Nephron (organoid): ENCODE measurements around the gene SP110.

Experiments
- H3K27ac Mint-ChIP-seq, 3 experiments: 2 replicates each; pipeline ENCODE4 v1.8.0; 2020; ENCODE audit warnings: mixed read lengths in 3 of 3, mild to moderate bottlenecking in 2 of 3, moderate library complexity in 1 of 3
- H3K27me3 Mint-ChIP-seq: 2 replicates; pipeline ENCODE4 v1.8.0; 2021; ENCODE audit warnings: low read depth, mild to moderate bottlenecking, moderate library complexity, mixed read lengths
- H3K36me3 Mint-ChIP-seq: 2 replicates; pipeline ENCODE4 v1.8.0; 2020; ENCODE audit warnings: low read depth, mixed read lengths
- H3K4me1 Mint-ChIP-seq: 2 replicates; pipeline ENCODE4 v1.8.0; 2020; ENCODE audit warnings: mixed read lengths
- H3K4me3 Mint-ChIP-seq, 3 experiments: 2 replicates each; pipeline ENCODE4 v1.8.0; 2020; ENCODE audit warnings: mild to moderate bottlenecking in 3 of 3, mixed read lengths in 3 of 3, moderate library complexity in 2 of 3
- H3K9me3 Mint-ChIP-seq: 2 replicates; pipeline ENCODE4 v1.8.0; 2020; ENCODE audit warnings: mixed read lengths
- CTCF ChIP-seq, 3 experiments: fragments of 200-600 bp; sonication (generic); IDR thresholded peaks; one replicate each; pipeline ENCODE4 v1.5.0; 2021; ENCODE audit warnings: antibody characterized with exemption in 3 of 3; ENCODE audit not compliant: unreplicated experiment in 3 of 3

Gene SP110

GRCh38 chr2:230160112-230160660 lies 59.6 kb downstream of the SP110 start:
- Mint-ChIP-seq H3K4me3 (no peak overlapping the region), H3K4me1 (peaks cover 10% of the 10 kb centered on the region), H3K9me3 (peaks cover 3% of the 10 kb centered on the region), H3K27me3 (no peaks in the 10 kb centered on the region), H3K27ac (peak overlapping the region in 1 of 3 experiments; percentile 10), H3K36me3 (no peaks in the 10 kb centered on the region)
- TF ChIP-seq CTCF (IDR thresholded peaks at IDR 0.05; ENCODE audit: unreplicated experiment in 3 of 3) = peak; percentile 60 to 67 (median 64)

GRCh38 chr2:230158468-230158867 lies 61.3 kb downstream of the SP110 start:
- no peak overlapping the region for H3K27ac Mint-ChIP-seq
- H3K9me3 Mint-ChIP-seq = peaks cover 3% of the 10 kb centered on the region
- no peaks in the 10 kb centered on the region for H3K36me3 Mint-ChIP-seq
- H3K4me3 Mint-ChIP-seq = no peak overlapping the region
- no peaks in the 10 kb centered on the region for H3K27me3 Mint-ChIP-seq
- peaks cover 10% of the 10 kb centered on the region for H3K4me1 Mint-ChIP-seq
- no peak for TF ChIP-seq CTCF (IDR thresholded peaks at IDR 0.05; ENCODE audit: unreplicated experiment in 3 of 3)

GRCh38 chr2:230156782-230157699 lies 62.7 kb downstream of the SP110 start:
- no peak for TF ChIP-seq CTCF (IDR thresholded peaks at IDR 0.05; ENCODE audit: unreplicated experiment in 3 of 3)
- peak overlapping the region; percentile 21 to 75 (median 38) for H3K27ac Mint-ChIP-seq
- H3K9me3 Mint-ChIP-seq = peaks cover 11% of the 10 kb centered on the region
- H3K27me3 Mint-ChIP-seq = no peaks in the 10 kb centered on the region
- H3K4me3 Mint-ChIP-seq = no peak overlapping the region
- H3K36me3 Mint-ChIP-seq = no peaks in the 10 kb centered on the region
- H3K4me1 Mint-ChIP-seq = peaks cover 10% of the 10 kb centered on the region

GRCh38 chr2:230155359-230155758 lies 64.4 kb downstream of the SP110 start:
- H3K9me3 Mint-ChIP-seq = peaks cover 14% of the 10 kb centered on the region

GRCh38 chr2:230153390-230153976 lies 66.3 kb downstream of the SP110 start:
- Mint-ChIP-seq H3K4me1 (peaks cover 6% of the 10 kb centered on the region), H3K27ac (peak overlapping the region; percentile 29 to 67 (median 31))

More at GRCh38 chr2:230155359-230155758, 64.4 kb downstream of the SP110 start:
- Mint-ChIP-seq H3K27ac (no peak overlapping the region), H3K27me3 (no peaks in the 10 kb centered on the region), H3K4me1 (peaks cover 10% of the 10 kb centered on the region), H3K4me3 (no peak overlapping the region), H3K36me3 (no peaks in the 10 kb centered on the region)
- no peak for TF ChIP-seq CTCF (IDR thresholded peaks at IDR 0.05; ENCODE audit: unreplicated experiment in 3 of 3)

More at GRCh38 chr2:230153390-230153976, 66.3 kb downstream of the SP110 start:
- peaks cover 14% of the 10 kb centered on the region for H3K9me3 Mint-ChIP-seq
- H3K27me3 Mint-ChIP-seq = no peaks in the 10 kb centered on the region
- no peak for TF ChIP-seq CTCF (IDR thresholded peaks at IDR 0.05; ENCODE audit: unreplicated experiment in 3 of 3)
- H3K4me3 Mint-ChIP-seq = no peak overlapping the region
- H3K36me3 Mint-ChIP-seq = no peaks in the 10 kb centered on the region
